Muscle layer of colon (tissue), 2 donors: Measurements from ENCODE around the gene ZDHHC11B.
"Not testable (repeated sequence)": the region's sequence is repeated elsewhere in the genome, so short reads cannot be mapped to it uniquely, and the experiment has no call there.

ENCODE experiments used
- H3K27ac ChIP-seq: one replicate; pipeline ENCODE4 v1.7.0; 2013; ENCODE audit warnings: low read depth, mild to moderate bottlenecking, low read length, moderate library complexity
- H3K27me3 ChIP-seq, 2 donors: one replicate each; pipeline ENCODE4 v1.7.0; 2013; ENCODE audit warnings: low read length in 2 of 2, mild to moderate bottlenecking in 2 of 2; ENCODE audit not compliant: insufficient read depth in 2 of 2, control insufficient read depth in 1 of 2
- H3K36me3 ChIP-seq: one replicate; pipeline ENCODE4 v1.7.0; 2013; ENCODE audit warnings: mild to moderate bottlenecking, low read length; ENCODE audit not compliant: insufficient read depth
- H3K4me1 ChIP-seq: one replicate; pipeline ENCODE4 v1.7.0; 2013; ENCODE audit warnings: mild to moderate bottlenecking, low read length; ENCODE audit not compliant: insufficient read depth
- H3K4me3 ChIP-seq, 2 donors: one replicate each; pipeline ENCODE4 v1.7.0; 2013; ENCODE audit warnings: low read length in 2 of 2, low read depth in 1 of 2, mild to moderate bottlenecking in 1 of 2, moderate library complexity in 1 of 2
- H3K9ac ChIP-seq: one replicate; pipeline ENCODE4 v1.7.0; 2013; ENCODE audit warnings: low read length
- H3K9me3 ChIP-seq: one replicate; pipeline ENCODE4 v1.7.0; 2013; ENCODE audit warnings: mild to moderate bottlenecking, low read length
- donor health status: abdominal sarcoma.
- donor health status: Adenocarcinoma of cecum.

ZDHHC11B gene

GRCh38 chr5:683551-684481, 100.7 kb downstream of the ZDHHC11B start:
- H3K9ac ChIP-seq: no peak overlapping the region
- no peaks in the 10 kb centered on the region for H3K27me3 ChIP-seq
- peaks cover 10% of the 10 kb centered on the region for H3K4me1 ChIP-seq
- H3K9me3 ChIP-seq: no peaks in the 10 kb centered on the region
- H3K4me3 ChIP-seq: no peak overlapping the region
- no peak overlapping the region for H3K27ac ChIP-seq
- H3K36me3 ChIP-seq: no peaks in the 10 kb centered on the region

- H3K4me3 ChIP-seq, H3K27ac ChIP-seq, H3K36me3 ChIP-seq, H3K9me3 ChIP-seq, H3K9ac ChIP-seq, H3K27me3 ChIP-seq: not testable (repeated sequence)
- H3K4me1 ChIP-seq: peaks cover 10% of the 10 kb centered on the region
These were observed 101.7 kb downstream of the ZDHHC11B start for GRCh38 chr5:682651-683358.

- H3K9me3 ChIP-seq, H3K27ac ChIP-seq, H3K4me3 ChIP-seq, H3K9ac ChIP-seq, H3K36me3 ChIP-seq, H3K27me3 ChIP-seq: not testable (repeated sequence)
- H3K4me1 ChIP-seq: peaks cover 10% of the 10 kb centered on the region
These were observed 102.3 kb downstream of the ZDHHC11B start for GRCh38 chr5:682216-682615.

DNA sequence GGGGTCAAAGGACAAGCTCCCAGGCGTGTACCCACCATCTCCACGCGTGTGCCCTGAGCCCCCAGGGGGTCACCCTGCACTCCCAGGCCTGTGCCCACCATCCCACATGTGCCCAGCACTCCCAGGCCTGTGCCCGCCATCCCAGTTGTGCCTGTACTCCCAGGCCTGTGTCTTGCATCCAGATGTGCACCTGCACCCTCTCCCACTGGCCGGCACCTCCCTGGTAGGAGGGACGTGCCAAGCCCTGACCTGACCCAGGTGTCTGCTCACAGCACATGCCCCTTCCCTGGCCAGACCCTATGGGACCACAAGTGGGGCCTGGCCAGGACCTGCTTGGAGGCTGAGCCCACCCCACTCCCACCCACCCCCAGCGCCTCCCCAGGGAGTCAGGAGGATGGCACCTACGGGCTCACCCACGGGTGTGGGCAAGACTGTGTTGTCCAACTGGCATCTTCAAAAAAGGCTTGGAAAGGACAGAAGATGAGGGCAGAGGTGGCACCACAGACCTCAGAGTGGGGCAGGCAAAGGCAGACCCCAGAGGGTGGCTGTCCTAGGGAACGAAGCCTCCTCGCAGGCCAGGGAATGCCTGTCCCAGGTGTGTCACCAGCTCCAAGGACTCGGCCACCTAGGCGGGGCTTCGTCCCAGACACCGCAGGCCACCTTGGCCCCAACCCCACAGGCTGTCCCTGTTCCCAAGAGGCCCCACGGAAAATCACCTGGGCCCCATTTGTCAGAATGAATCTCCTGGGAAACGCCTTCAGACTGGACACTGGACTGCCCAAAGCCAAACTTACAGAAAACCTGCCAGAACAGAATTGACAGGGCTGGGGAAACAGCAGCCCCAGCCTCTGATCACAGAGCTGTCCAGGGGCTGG, 103.0 kb downstream of the ZDHHC11B start:
- not testable (repeated sequence) for H3K9me3 ChIP-seq, H3K27me3 ChIP-seq, H3K27ac ChIP-seq, H3K9ac ChIP-seq, H3K36me3 ChIP-seq, H3K4me3 ChIP-seq
- peaks cover 10% of the 10 kb centered on the region for H3K4me1 ChIP-seq

DNA sequence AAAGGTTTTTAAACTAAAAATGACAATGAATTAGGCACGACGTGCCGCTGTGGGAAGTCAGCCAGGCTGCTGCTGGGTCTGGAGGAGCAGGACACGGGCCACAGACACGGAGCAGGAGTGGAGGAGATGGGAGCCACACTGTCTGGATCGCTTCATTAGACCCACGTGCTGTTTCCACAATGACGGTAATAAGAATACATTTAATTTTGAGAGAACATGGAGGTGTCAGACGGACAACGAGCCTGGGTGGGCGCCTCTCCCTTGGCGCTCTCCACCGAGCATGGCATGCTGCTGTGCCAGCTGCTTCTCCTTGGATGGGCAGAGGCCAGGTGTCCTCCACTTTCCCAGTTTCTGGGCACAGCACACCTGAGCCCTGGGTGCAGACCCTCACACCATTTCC, 103.7 kb downstream of the ZDHHC11B start:
- not testable (repeated sequence) for H3K4me3 ChIP-seq, H3K27me3 ChIP-seq, H3K36me3 ChIP-seq, H3K9me3 ChIP-seq, H3K9ac ChIP-seq, H3K27ac ChIP-seq
- H3K4me1 ChIP-seq: peaks cover 12% of the 10 kb centered on the region

GRCh38 chr5:680118-680795, 104.3 kb downstream of the ZDHHC11B start:
- not testable (repeated sequence) for H3K4me3 ChIP-seq, H3K9ac ChIP-seq, H3K27ac ChIP-seq, H3K36me3 ChIP-seq, H3K27me3 ChIP-seq, H3K9me3 ChIP-seq
- H3K4me1 ChIP-seq: peaks cover 14% of the 10 kb centered on the region

GRCh38 chr5:679166-679895, 105.2 kb downstream of the ZDHHC11B start:
- H3K27ac ChIP-seq, H3K9me3 ChIP-seq, H3K4me3 ChIP-seq, H3K27me3 ChIP-seq, H3K36me3 ChIP-seq, H3K9ac ChIP-seq: not testable (repeated sequence)
- peaks cover 19% of the 10 kb centered on the region for H3K4me1 ChIP-seq

GRCh38 chr5:678521-678920, 106.0 kb downstream of the ZDHHC11B start:
- H3K9ac ChIP-seq, H3K27ac ChIP-seq, H3K4me3 ChIP-seq, H3K9me3 ChIP-seq, H3K27me3 ChIP-seq, H3K36me3 ChIP-seq: not testable (repeated sequence)
- peaks cover 27% of the 10 kb centered on the region for H3K4me1 ChIP-seq

- Histone ChIP-seq H3K36me3 (peaks cover 6% of the 10 kb centered on the region), H3K4me3 (no peak overlapping the region), H3K4me1 (peaks cover 38% of the 10 kb centered on the region), H3K27ac (no peak overlapping the region), H3K9me3 (no peaks in the 10 kb centered on the region), H3K27me3 (no peaks in the 10 kb centered on the region), H3K9ac (no peak overlapping the region)
These were observed 107.1 kb downstream of the ZDHHC11B start for GRCh38 chr5:677131-678101.

DNA sequence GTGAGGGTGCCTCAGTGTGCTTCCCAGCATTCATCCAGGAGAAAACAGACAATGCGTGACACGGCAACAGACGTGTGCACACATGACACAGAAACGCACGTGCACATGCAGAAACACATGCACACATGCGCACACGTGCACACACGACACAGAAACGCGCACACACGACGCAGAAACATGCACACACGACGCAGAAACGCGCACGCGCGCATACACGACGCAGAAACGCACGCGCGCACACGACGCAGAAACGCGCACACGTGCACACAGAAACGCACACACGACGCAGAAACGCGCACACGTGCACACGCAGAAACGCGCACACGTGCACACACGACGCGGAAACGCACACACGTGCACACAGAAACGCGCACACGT, 107.8 kb downstream of the ZDHHC11B start:
- Histone ChIP-seq H3K9me3 (no peaks in the 10 kb centered on the region), H3K4me1 (peaks cover 45% of the 10 kb centered on the region), H3K9ac (no peak overlapping the region), H3K4me3 (no peak overlapping the region), H3K36me3 (peaks cover 6% of the 10 kb centered on the region), H3K27me3 (no peaks in the 10 kb centered on the region), H3K27ac (no peak overlapping the region)
